ENCODE data around the gene ZSCAN18. TPM values are rescaled to one million over a fixed set of nuclear protein-coding genes. Genes with fewer than 3 reads are reported as not detected.

The ZSCAN18 gene
- total RNA-seq, 1 donor from 2014 or later = 16.6 TPM

DNA sequence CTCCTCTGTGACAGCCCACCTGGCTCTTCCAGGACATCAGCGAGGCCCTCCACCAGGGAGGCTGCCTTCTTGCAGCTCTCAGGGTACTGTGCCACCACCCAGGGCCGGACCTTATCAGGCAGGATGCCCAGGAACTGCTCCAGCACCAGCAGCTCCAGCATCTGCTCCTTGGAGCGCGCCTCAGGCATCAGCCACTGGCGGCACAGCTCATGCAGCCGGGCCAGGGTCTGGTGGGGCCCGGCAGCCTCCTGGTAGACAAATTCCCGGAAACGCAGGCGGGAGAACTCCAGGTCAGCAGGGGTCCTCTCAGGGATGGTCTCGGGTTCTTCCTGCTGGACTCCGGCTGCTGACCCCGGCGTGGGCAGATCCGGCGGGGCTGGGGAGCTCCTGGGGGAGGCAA, 8.2 kb downstream of the ZSCAN18 start:
- TF ChIP-seq, protein P1, sequence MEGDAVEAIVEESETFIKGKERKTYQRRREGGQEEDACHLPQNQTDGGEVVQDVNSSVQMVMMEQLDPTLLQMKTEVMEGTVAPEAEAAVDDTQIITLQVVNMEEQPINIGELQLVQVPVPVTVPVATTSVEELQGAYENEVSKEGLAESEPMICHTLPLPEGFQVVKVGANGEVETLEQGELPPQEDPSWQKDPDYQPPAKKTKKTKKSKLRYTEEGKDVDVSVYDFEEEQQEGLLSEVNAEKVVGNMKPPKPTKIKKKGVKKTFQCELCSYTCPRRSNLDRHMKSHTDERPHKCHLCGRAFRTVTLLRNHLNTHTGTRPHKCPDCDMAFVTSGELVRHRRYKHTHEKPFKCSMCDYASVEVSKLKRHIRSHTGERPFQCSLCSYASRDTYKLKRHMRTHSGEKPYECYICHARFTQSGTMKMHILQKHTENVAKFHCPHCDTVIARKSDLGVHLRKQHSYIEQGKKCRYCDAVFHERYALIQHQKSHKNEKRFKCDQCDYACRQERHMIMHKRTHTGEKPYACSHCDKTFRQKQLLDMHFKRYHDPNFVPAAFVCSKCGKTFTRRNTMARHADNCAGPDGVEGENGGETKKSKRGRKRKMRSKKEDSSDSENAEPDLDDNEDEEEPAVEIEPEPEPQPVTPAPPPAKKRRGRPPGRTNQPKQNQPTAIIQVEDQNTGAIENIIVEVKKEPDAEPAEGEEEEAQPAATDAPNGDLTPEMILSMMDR (IDR thresholded peaks at IDR 0.05; ENCODE audit: insufficient read depth, low read length, severe bottlenecking) = no peak
- peaks cover 3% of the 10 kb centered on the region for H3K36me3 ChIP-seq (ENCODE audit: control insufficient read depth, insufficient read depth, low read length)
- no peak for FAIRE-seq

GRCh38 chr19:58088521-58089052, 9.4 kb downstream of the ZSCAN18 start:
- DNase-seq (ENCODE audit: low read depth) (no peak), FAIRE-seq (no peak)
- TF ChIP-seq, protein P1 (IDR thresholded peaks at IDR 0.05; ENCODE audit: insufficient read depth, low read length, severe bottlenecking) = no peak
- peaks cover 5% of the 10 kb centered on the region for H3K36me3 ChIP-seq (ENCODE audit: control insufficient read depth, insufficient read depth, low read length)
- no peak overlapping the region for H3K4me3 ChIP-seq (ENCODE audit: low read depth, low read length)
- H3K27me3 ChIP-seq (ENCODE audit: control insufficient read depth, insufficient read depth, low read length) = no peaks in the 10 kb centered on the region

More for the DNA sequence above, 8.2 kb downstream of the ZSCAN18 start:
- Histone ChIP-seq H3K4me3 (ENCODE audit: low read depth, low read length) (no peak overlapping the region), H3K27me3 (ENCODE audit: control insufficient read depth, insufficient read depth, low read length) (no peaks in the 10 kb centered on the region)
- no peak for DNase-seq (ENCODE audit: low read depth)

DNA sequence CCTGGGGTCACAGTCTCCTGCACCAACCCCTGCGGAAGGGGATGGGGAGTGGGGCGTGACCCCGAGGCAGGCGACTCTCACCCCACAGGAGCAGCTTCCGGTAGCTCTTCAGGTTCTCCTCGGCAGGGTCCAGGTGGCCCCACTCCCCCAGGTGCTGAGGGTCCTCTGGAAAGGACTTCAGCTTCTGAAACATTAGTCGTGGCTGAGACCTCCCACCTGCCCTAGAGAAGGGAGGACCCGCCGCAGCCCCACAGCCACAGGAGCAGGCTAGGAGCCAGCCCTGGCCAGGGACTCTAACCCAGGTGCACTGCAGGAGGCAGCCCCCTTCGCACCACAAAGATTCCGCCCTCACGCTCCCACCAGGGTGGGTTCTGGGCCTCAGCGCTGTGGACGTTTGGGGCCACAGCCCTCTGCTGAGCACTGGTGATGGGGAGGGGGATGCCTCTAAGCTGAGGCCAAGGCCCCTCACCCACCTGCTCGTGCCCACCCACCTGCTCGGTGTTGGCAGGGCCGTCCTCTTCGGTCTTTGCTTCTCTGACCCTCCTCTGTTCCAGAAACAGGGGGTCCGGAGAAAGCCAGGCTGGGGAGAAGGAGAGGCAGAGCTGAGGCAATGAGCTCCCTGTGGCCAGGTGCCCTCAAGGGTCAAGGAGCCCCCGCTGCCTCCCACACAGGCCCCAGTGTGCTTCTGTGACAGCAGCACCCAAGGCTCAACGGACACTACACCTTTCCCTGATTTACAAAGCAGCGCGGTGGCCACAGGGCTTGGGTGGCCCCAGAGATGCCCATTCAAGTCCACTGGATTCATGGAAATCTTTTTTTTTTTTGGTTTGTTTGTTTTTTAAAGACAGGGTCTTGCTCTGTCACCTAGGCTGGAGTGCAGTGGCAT, 11.0 kb downstream of the ZSCAN18 start:
- H3K36me3 ChIP-seq (ENCODE audit: control insufficient read depth, insufficient read depth, low read length) = peaks cover 5% of the 10 kb centered on the region
- DNase-seq (ENCODE audit: low read depth) (no peak), FAIRE-seq (no peak)
- H3K27me3 ChIP-seq (ENCODE audit: control insufficient read depth, insufficient read depth, low read length) = no peaks in the 10 kb centered on the region
- no peak overlapping the region for H3K4me3 ChIP-seq (ENCODE audit: low read depth, low read length)
- TF ChIP-seq, protein P1 (IDR thresholded peaks at IDR 0.05; ENCODE audit: insufficient read depth, low read length, severe bottlenecking) = no peak

- Histone ChIP-seq H3K27me3 (ENCODE audit: control insufficient read depth, insufficient read depth, low read length) (no peaks in the 10 kb centered on the region), H3K36me3 (ENCODE audit: control insufficient read depth, insufficient read depth, low read length) (peaks cover 5% of the 10 kb centered on the region), H3K4me3 (ENCODE audit: low read depth, low read length) (no peak overlapping the region)
- DNase-seq (ENCODE audit: low read depth) (no peak), FAIRE-seq (no peak)
- TF ChIP-seq, protein P1 (IDR thresholded peaks at IDR 0.05; ENCODE audit: insufficient read depth, low read length, severe bottlenecking) = no peak
Observed at GRCh38 chr19:58085348-58085875, 12.6 kb downstream of the ZSCAN18 start.

GRCh38 chr19:58084596-58085347, 13.3 kb downstream of the ZSCAN18 start:
- no peak for FAIRE-seq
- no peaks in the 10 kb centered on the region for H3K27me3 ChIP-seq (ENCODE audit: control insufficient read depth, insufficient read depth, low read length)
- H3K4me3 ChIP-seq (ENCODE audit: low read depth, low read length) = no peak overlapping the region
- H3K36me3 ChIP-seq (ENCODE audit: control insufficient read depth, insufficient read depth, low read length) = peaks cover 5% of the 10 kb centered on the region
- DNase-seq (ENCODE audit: low read depth) = no peak
- TF ChIP-seq, protein P1 (IDR thresholded peaks at IDR 0.05; ENCODE audit: insufficient read depth, low read length, severe bottlenecking) = no peak
